OCI-LY7 (cell line): ENCODE measurements around the gene ITGB3. TPM values are rescaled to one million over a fixed set of nuclear protein-coding genes. Genes with fewer than 3 reads are reported as not detected.

ENCODE experiments used
- BruUV-seq: library from RNA; stranded (reverse); fragments of 400-500 nt; replicated peaks from 2 replicates; lab custom pipeline; 2021; lab: Mats Ljungman, UMichigan
- CTCF ChIA-PET: fragments of 300-600 bp; sonication (Branson Sonifier 250); formaldehyde crosslinking; loops from one replicate; lab custom pipeline; 2022; ENCODE audit warnings: antibody characterized with exemption; ENCODE audit not compliant: unreplicated experiment; lab: Charles Lee
- POLR2A ChIA-PET: fragments of 300-600 bp; sonication (Branson Sonifier 250); formaldehyde crosslinking; loops from one replicate; lab custom pipeline; 2022; ENCODE audit warnings: antibody characterized with exemption; lab: Charles Lee
- DNase-seq: peaks from one replicate; pipeline ENCODE4 v3.0.0-alpha.2; 2015; ENCODE audit warnings: low spot score
- H2AFZ ChIP-seq: fragments of 200-600 bp; sonication (generic), shearing (Covaris generic); 2 replicates; pipeline ENCODE4 v1.6.1; 2014; ENCODE audit warnings: mild to moderate bottlenecking, antibody characterized with exemption, low read length, moderate library complexity
- H3K27ac ChIP-seq: fragments of 200-600 bp; sonication (generic); 2 replicates; pipeline ENCODE4 v1.5.1; 2014; ENCODE audit warnings: mixed run types, low read depth, mild to moderate bottlenecking, moderate library complexity, low read length, inconsistent platforms; ENCODE audit not compliant: poor library complexity, severe bottlenecking
- H3K36me3 ChIP-seq: fragments of 200-600 bp; sonication (generic); 2 replicates; pipeline ENCODE4 v1.6.1; 2014; ENCODE audit warnings: mild to moderate bottlenecking, antibody characterized with exemption, low read length, moderate library complexity, mixed read lengths; ENCODE audit not compliant: insufficient read depth
- H3K4me1 ChIP-seq: fragments of 200-600 bp; sonication (generic); 2 replicates; pipeline ENCODE4 v1.5.1; 2014; ENCODE audit warnings: mild to moderate bottlenecking, low read length; ENCODE audit not compliant: insufficient read depth, poor library complexity, severe bottlenecking
- H3K4me2 ChIP-seq: fragments of 200-600 bp; sonication (generic); 2 replicates; pipeline ENCODE4 v1.6.1; 2014; ENCODE audit warnings: mild to moderate bottlenecking, low read length
- H3K4me3 ChIP-seq: fragments of 200-600 bp; sonication (generic); 2 replicates; pipeline ENCODE4 v1.5.1; 2014; ENCODE audit warnings: mild to moderate bottlenecking, low read depth, low read length; ENCODE audit not compliant: poor library complexity, severe bottlenecking
- H3K79me2 ChIP-seq: fragments of 200-600 bp; sonication (generic); 2 replicates; pipeline ENCODE4 v1.6.1; 2016; ENCODE audit warnings: low read depth, mild to moderate bottlenecking, low read length, moderate library complexity, mixed read lengths; ENCODE audit not compliant: insufficient read depth
- H3K9me2 ChIP-seq: fragments of 200-600 bp; sonication (generic); 2 replicates; pipeline ENCODE4 v1.6.1; 2016; ENCODE audit warnings: mild to moderate bottlenecking, low read length, mixed read lengths; ENCODE audit not compliant: insufficient read depth
- H3K9me3 ChIP-seq: fragments of 200-600 bp; sonication (generic); 2 replicates; pipeline ENCODE4 v1.6.1; 2014; ENCODE audit warnings: mild to moderate bottlenecking, mixed run types, low read length, mixed read lengths
- H4K20me1 ChIP-seq: fragments of 200-600 bp; sonication (generic); 2 replicates; pipeline ENCODE4 v1.6.1; 2014; ENCODE audit warnings: mild to moderate bottlenecking, antibody characterized with exemption, low read length, moderate library complexity, mixed read lengths; ENCODE audit not compliant: insufficient read depth
- CTCF ChIP-seq: fragments of 200-600 bp; sonication (generic); conservative IDR thresholded peaks from 2 replicates; pipeline ENCODE4 v1.5.1; 2014; ENCODE audit warnings: mild to moderate bottlenecking, antibody characterized with exemption, low read length, moderate library complexity, mixed read lengths
- EZH2phosphoT487 ChIP-seq: fragments of 200-600 bp; sonication (generic); IDR thresholded peaks from 2 replicates; pipeline ENCODE4 v1.6.1; 2018; ENCODE audit warnings: low read depth, borderline replicate concordance, mild to moderate bottlenecking, mixed run types, antibody characterized with exemption, low read length, moderate library complexity, mixed read lengths
- intact Hi-C: fragments of 100-400 bp; cut with micrococcal nuclease; formaldehyde crosslinking; loops from one replicate; pipeline ENCODE4 v1.10.0; 2022; ENCODE audit not compliant: unreplicated experiment
- total RNA-seq, 2 experiments: library from RNA; depleted of rRNA in 1 of 2; stranded (reverse); fragments of >200 nt in 1 of 2; shearing (Covaris generic) in 1 of 2; gene quantifications; 2 replicates each; pipeline ENCODE4 v1.2.3, GENCODE V29; 2014 to 2022

ITGB3 gene
- total RNA-seq, 2 experiments from 2014 or later = not detected

- Histone ChIP-seq H3K4me2 (no peak overlapping the region), H3K79me2 (no peaks in the 10 kb centered on the region), H3K4me3 (no peak overlapping the region), H3K27ac (no peak overlapping the region), H3K9me3 (no peaks in the 10 kb centered on the region), H3K36me3 (no peaks in the 10 kb centered on the region), H2AFZ (no peak overlapping the region), H3K9me2 (no peaks in the 10 kb centered on the region), H4K20me1 (no peaks in the 10 kb centered on the region), H3K4me1 (peaks cover 9% of the 10 kb centered on the region)
- TF ChIP-seq CTCF = no peak
- TF ChIP-seq EZH2phosphoT487 = no peak
- BruUV-seq = no TSS peak
- intact Hi-C loops = no loop called here
- ChIA-PET CTCF (no interaction called here), POLR2A (interaction anchor here (0.6 kb wide), 1 partner anchor 226 kb away, joined by 3 read pairs; no protein-coding TSS in a partner anchor)
- no peak for DNase-seq
Observed at GRCh38 chr17:47257651-47258339, 4.2 kb downstream of the ITGB3 start.

GRCh38 chr17:47262586-47262985 is 9.0 kb downstream of the ITGB3 start:
- H2AFZ ChIP-seq = no peak overlapping the region
- no peak overlapping the region for H3K4me2 ChIP-seq
- H3K9me2 ChIP-seq = no peaks in the 10 kb centered on the region
- no TSS peak for BruUV-seq
- no peaks in the 10 kb centered on the region for H3K9me3 ChIP-seq
- no peaks in the 10 kb centered on the region for H3K4me1 ChIP-seq
- H3K27ac ChIP-seq = no peak overlapping the region
- no peaks in the 10 kb centered on the region for H3K36me3 ChIP-seq
- no peaks in the 10 kb centered on the region for H3K79me2 ChIP-seq
- CTCF ChIA-PET = no interaction called here
- H4K20me1 ChIP-seq = no peaks in the 10 kb centered on the region
- TF ChIP-seq EZH2phosphoT487 (no peak), CTCF (no peak)
- DNase-seq = no peak
- POLR2A ChIA-PET = no interaction called here
- intact Hi-C loops = no loop called here
- H3K4me3 ChIP-seq = no peak overlapping the region

- BruUV-seq = no TSS peak
- TF ChIP-seq EZH2phosphoT487 = no peak
- TF ChIP-seq CTCF = no peak
- no peaks in the 10 kb centered on the region for H3K9me2 ChIP-seq
- no peak overlapping the region for H3K4me2 ChIP-seq
- H3K9me3 ChIP-seq = 0 out of 2 replicates have a peak, but pooled peaks cover 8% of the 10 kb centered on the region
- ChIA-PET POLR2A (interaction anchor here (0.7 kb wide), 1 partner anchor 8 kb away, joined by 3 read pairs; no protein-coding TSS in a partner anchor), CTCF (no interaction called here)
- no peaks in the 10 kb centered on the region for H4K20me1 ChIP-seq
- intact Hi-C loops = no loop called here
- no peak for DNase-seq
- no peaks in the 10 kb centered on the region for H3K79me2 ChIP-seq
- no peaks in the 10 kb centered on the region for H3K4me1 ChIP-seq
- no peak overlapping the region for H3K27ac ChIP-seq
- H3K4me3 ChIP-seq = no peak overlapping the region
- no peak overlapping the region for H2AFZ ChIP-seq
- no peaks in the 10 kb centered on the region for H3K36me3 ChIP-seq
Observed at GRCh38 chr17:47264166-47264565, 10.5 kb downstream of the ITGB3 start.
